ENCODE measurements around the gene GOLGB1.

- TF ChIP-seq, protein P1, sequence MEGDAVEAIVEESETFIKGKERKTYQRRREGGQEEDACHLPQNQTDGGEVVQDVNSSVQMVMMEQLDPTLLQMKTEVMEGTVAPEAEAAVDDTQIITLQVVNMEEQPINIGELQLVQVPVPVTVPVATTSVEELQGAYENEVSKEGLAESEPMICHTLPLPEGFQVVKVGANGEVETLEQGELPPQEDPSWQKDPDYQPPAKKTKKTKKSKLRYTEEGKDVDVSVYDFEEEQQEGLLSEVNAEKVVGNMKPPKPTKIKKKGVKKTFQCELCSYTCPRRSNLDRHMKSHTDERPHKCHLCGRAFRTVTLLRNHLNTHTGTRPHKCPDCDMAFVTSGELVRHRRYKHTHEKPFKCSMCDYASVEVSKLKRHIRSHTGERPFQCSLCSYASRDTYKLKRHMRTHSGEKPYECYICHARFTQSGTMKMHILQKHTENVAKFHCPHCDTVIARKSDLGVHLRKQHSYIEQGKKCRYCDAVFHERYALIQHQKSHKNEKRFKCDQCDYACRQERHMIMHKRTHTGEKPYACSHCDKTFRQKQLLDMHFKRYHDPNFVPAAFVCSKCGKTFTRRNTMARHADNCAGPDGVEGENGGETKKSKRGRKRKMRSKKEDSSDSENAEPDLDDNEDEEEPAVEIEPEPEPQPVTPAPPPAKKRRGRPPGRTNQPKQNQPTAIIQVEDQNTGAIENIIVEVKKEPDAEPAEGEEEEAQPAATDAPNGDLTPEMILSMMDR (IDR thresholded peaks at IDR 0.05 in 2 of 3, conservative IDR thresholded peaks at IDR 0.05 in 1 of 3; ENCODE audit: borderline replicate concordance in 1 of 3, insufficient read depth in 1 of 3, low read depth in 2 of 3, low read length in 2 of 3): no peak
- TF ChIP-seq YY1 (IDR thresholded peaks at IDR 0.05; ENCODE audit: extremely low read depth, insufficient replicate concordance, low read depth, low read length) (no peak), POLR2AphosphoS5 (IDR thresholded peaks at IDR 0.05; ENCODE audit: low read depth, low read length) (no peak)
These were observed 86.8 kb downstream of the GOLGB1 start for GRCh38 chr3:121662742-121663141.
